Muscle of back (tissue), 11 donors: ENCODE data around the gene CPNE5. TPM values are rescaled to one million over a fixed set of nuclear protein-coding genes. Genes with fewer than 3 reads are reported as not detected.
"Not testable (repeated sequence)": the region's sequence is repeated elsewhere in the genome, so short reads cannot be mapped to it uniquely, and the experiment has no call there.

ENCODE experiments used
- DNase-seq, 3 donors: peaks; one replicate each; pipeline versions ENCODE4 v3.0.0 to v3.0.0-alpha.2; 2013
- polyA plus RNA-seq, 10 donors: library from polyadenylated mRNA; unstranded; fragments of 120-200 nt; gene quantifications; one replicate each; pipeline ENCODE4 v1.2.1, GENCODE V29; 2013; ENCODE audit not compliant: insufficient read length in 10 of 10

Gene CPNE5
- polyA plus RNA-seq, 10 donors = 4.5 to 20.4 (median 11.7) TPM

- not testable (repeated sequence) for DNase-seq
Observed at GRCh38 chr6:36704961-36705577, 134.2 kb downstream of the CPNE5 start.

GRCh38 chr6:36703982-36704381 is 135.3 kb downstream of the CPNE5 start:
- DNase-seq = no peak

- no peak for DNase-seq
Observed at GRCh38 chr6:36703081-36703606, 136.1 kb downstream of the CPNE5 start.

- DNase-seq = no peak
Observed at GRCh38 chr6:36702656-36703055, 136.6 kb downstream of the CPNE5 start.

GRCh38 chr6:36701401-36701991 is 137.7 kb downstream of the CPNE5 start:
- no peak for DNase-seq

- no peak for DNase-seq
Observed at GRCh38 chr6:36700831-36701230, 138.4 kb downstream of the CPNE5 start.

GRCh38 chr6:36700071-36700812 is 139.0 kb downstream of the CPNE5 start:
- no peak for DNase-seq

- no peak for DNase-seq
Observed at GRCh38 chr6:36699348-36699747, 139.9 kb downstream of the CPNE5 start.

GRCh38 chr6:36698871-36699271 is 140.4 kb downstream of the CPNE5 start:
- DNase-seq = no peak

GRCh38 chr6:36698196-36698595 is 141.0 kb downstream of the CPNE5 start:
- DNase-seq = no peak

GRCh38 chr6:36697481-36697903 is 141.8 kb downstream of the CPNE5 start, which contains the start of gene RAB44:
Gene RAB44, plus strand, starts transcription at chr6:36697826. Its CDS starts 6,410 bp downstream, at chr6:36704236.
- DNase-seq = no peak

GRCh38 chr6:36695414-36695813 is 143.8 kb downstream of the CPNE5 start:
- DNase-seq = no peak

GRCh38 chr6:36694616-36695015 is 144.6 kb downstream of the CPNE5 start:
- DNase-seq = no peak

GRCh38 chr6:36692861-36693702 is 146.2 kb downstream of the CPNE5 start:
- DNase-seq = no peak

- no peak for DNase-seq
Observed at GRCh38 chr6:36692220-36692619, 147.0 kb downstream of the CPNE5 start.

- DNase-seq = no peak
Observed at GRCh38 chr6:36691612-36692011, 147.6 kb downstream of the CPNE5 start.

GRCh38 chr6:36691011-36691410 is 148.2 kb downstream of the CPNE5 start:
- no peak for DNase-seq
